ENCODE data around the gene PPP1R9A.

The PPP1R9A gene

DNA sequence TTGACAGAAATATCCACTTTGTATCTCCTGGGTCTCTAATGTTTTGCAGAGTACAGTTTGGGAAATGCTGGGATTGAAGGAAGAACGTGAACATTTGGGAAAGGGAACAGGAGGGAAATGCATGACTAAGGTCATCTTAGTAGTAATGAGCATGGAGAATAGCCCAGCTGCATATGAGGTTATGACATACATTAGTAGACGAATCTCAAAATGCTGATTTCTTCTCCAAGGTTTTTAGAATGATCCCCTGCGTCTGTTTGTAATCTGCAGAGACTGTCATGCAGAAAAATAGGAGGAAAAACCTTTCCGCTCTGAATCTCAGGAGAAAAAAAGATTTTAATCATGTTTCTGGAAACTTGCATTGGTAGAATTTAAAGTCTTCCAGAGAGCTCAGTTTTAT, 133.6 kb downstream of the PPP1R9A start:
- DNase-seq: no peak

DNA sequence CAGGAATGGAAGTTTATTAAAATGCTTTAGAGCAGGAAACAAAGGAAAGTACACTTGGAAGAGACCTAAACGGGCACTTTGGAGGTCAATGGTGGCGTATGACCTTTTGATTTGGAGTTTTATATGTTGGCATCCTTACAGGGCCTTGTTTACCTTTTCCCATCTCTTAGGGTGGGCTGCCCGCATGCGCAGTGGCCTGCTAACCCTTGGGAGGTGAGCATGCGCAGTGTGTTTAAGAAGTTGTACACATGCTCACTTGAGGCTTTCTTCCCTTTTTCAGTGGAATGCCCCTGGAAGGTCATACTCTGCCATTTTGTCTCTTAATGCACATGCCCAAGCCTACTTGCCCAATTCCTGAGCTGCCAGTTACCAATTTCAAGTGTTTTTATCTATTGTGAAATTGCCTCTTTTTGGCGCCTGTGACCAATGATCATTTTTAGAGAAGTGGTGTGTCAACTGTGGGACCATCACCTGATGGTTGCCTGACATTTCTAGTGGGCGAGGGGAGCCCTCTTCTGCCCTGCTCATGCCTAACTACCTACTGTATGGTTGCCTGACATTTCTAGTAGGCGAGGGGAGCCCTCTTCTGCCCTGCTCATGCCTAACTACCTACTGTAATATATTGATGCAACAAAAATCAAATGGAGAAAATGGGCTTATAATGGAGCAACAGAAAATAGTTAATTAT, 138.0 kb downstream of the PPP1R9A start:
- peak in 6 of 14 donors; percentile 5 to 24 (median 18) for DNase-seq

DNA sequence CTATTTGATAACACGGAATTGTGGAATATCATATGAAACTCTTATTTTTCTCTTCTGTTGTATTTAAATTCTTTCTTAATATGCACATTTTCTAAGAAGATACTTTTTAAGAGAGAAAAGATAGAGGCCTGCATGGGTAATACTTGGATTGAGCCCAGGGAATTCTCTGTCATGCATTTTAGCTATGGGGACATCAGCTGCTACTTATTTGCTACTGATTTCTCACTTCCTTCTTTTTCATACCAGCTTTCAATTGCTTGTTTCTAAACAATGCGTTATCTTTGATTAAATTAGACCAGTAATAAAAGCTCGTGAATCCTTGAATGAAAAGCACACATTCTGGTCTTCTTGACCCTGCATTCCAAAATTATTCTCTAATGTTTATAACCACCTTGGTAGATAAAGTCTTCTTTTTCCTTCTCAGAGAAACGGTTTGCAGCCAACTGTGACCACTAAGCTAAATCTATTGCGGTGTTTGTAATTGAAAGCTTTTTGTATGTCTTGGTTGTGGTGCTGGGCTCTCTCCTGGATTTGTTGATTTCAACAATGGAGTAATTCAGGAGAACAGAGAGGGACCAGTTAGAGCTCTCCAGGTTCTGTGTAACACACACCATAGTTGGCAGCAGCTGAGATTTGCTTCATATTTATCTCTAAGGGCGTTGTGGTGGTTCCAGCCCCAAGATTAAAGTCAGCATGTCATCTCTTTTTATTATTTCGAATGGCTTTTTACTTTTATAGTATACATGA, 139.3 kb downstream of the PPP1R9A start:
- peak in 4 of 14 donors; percentile 8 to 41 (median 17) for DNase-seq

DNA sequence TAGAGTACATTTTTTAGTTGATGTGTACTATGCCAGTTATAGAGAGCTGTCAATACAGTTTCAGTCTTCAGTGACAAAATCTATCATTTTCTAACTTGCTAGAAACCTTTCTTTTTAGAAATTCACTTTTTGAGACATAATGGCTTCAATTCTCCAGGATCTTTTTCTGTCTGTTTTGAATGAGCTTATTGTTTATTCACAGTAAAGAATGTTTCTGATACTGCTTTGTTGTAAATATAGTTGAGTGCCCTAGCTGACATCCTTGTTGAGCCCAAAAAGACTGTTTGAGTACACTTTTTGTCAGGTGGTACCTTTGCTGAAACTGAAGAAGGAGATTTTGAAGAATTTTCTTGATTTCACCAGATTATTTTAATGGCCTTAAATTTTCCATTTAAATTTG, 139.9 kb downstream of the PPP1R9A start:
- DNase-seq: no peak

DNA sequence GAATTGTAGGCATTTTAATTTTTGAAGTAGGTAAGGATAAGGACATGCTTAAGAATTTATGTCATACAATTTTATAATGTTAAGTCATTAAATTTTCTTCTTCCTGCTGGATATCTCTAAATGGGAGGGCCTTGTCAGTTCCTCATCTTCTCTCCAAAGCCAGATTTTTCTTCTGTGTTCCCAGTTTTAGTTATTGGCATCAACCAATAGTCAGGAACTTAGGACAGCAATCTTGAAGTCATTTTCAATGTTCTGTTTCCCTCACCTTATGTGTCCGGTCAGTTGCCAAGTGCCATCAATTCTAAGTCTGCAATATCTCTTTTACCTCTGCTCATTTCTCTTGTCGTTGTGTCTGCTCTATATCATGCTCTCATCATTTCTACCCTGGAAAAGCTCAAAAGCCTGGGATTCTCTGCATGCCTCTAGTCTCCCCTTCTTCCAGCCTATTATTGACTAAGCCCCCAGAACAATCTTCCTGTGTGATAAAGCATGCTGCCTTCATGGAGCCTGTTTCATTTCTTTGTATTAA, 145.2 kb downstream of the PPP1R9A start:
- DNase-seq: no peak

DNA sequence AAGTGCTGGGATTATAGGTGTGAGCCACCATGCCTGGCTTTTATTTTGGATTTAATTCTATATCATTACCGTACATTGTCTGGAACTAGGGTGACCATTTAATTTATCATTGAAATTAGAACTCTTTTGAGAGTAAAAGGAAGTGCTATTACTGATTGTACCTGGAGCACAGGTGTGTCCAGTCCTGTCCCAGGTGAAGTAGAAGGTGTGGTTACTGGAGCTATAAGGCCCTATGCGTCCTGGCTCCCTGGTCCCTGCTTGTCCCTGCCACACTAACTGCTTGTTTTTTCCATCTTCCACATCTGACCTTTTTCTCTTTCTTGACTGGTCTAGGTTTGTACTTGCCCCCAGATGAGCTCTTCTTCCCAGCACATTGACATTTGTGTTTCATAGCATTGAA, 147.0 kb downstream of the PPP1R9A start:
- no peak for DNase-seq

DNA sequence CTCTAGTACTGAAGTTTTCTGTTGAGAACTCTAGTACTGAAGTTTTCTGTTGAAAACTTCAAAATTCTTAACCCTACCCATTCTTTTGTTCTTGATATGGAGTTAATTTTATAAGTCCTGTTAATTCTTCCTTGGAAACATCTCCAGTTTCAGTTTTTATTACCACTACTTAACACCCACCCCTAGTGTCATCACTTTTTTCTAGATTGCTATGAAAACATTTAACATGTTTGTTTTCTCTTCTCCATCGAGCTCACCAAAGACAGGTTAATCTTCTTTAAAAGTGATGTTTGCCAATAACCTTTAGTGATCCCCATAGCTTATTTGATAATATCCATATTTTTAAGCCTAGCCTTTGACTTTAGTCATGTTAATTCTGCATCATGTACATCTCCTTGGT, 147.9 kb downstream of the PPP1R9A start:
- DNase-seq: no peak

DNA sequence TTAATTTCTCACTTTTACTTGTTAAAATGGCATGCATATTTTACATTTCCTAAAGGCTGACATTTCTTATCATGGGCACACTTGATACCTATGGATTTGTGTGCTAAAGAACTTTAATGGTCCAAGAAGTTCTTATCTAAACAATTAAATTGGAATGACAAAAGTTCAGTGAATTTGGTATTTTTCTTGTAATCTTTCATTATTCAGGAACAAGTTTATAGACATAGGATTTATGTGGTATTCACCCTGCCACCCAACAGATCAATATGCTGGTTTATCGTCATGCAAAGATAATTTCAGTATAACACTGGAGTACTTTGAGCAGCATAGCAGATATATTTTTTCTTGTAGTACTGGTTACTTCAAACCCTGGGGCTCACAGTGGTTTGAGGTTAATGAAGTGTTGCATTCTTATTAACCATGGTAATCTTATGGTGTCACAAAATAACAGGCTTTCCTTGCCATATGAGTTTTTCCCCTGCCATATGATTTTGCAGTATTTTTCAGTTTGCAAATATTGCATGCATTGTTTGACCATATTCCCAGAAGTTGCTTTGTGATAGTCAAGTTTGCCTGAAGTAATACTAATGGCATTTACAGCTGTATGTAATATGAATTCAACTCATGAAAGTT, 148.8 kb downstream of the PPP1R9A start:
- DNase-seq: no peak

DNA sequence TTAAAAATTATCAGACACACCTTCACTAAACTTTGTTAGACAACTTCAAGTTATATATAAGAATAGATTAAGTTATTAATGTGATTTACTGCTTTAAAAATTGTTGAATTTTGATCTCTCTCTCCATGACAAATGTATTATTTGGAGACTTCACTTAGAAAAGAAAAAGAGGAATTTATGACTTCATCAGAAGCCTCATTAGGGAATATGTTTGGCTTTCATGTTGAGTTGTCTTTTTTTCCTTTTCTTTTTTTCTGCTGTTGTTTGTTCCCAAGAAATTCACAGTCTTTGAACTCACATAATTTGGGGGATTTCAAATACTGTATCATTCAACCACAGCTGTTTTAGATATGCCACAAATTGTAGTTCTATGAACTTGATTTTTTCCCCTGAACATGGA, 149.5 kb downstream of the PPP1R9A start:
- no peak for DNase-seq

DNA sequence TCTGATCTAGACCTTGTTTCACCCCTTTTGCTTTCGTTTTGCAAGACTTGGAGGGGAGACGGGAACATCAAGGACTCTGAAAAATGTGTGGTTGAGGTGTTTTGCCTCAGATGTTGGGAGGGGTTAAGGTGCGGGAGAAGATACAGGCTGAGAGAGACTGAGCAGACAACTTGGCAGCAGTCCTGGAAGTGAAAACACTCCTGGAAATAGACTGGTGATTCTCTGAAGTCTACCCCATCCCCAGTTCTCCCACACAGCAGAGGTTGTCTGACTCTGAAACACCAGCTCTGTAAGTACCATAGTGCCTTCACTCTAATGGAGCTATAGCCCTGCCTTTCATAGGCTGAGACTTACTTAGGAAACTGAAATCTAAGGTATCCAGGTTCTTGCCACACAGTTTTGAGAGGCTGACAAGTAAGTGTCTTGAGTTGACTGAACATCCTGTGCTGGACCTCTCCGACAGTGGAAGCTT, 152.5 kb downstream of the PPP1R9A start:
- DNase-seq: no peak

DNA sequence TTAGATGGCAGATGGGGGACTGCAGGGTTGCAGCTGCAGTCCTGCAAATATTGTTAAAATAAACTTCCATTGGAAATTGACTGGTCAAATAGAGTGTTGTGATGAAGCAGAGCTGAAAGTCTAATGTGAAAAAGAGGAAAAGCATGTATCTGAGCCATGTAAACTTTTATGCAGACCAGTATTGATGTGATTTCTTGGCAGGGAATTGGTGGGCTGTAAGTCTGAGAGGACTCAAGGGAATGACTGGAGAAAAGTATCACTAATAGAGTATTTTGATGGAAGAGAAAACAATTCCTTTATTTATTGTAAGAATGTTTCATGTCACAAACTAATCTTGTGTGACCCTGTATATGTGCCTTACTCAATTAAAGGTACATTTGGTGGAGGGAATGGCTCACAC, 155.5 kb downstream of the PPP1R9A start:
- no peak for DNase-seq

DNA sequence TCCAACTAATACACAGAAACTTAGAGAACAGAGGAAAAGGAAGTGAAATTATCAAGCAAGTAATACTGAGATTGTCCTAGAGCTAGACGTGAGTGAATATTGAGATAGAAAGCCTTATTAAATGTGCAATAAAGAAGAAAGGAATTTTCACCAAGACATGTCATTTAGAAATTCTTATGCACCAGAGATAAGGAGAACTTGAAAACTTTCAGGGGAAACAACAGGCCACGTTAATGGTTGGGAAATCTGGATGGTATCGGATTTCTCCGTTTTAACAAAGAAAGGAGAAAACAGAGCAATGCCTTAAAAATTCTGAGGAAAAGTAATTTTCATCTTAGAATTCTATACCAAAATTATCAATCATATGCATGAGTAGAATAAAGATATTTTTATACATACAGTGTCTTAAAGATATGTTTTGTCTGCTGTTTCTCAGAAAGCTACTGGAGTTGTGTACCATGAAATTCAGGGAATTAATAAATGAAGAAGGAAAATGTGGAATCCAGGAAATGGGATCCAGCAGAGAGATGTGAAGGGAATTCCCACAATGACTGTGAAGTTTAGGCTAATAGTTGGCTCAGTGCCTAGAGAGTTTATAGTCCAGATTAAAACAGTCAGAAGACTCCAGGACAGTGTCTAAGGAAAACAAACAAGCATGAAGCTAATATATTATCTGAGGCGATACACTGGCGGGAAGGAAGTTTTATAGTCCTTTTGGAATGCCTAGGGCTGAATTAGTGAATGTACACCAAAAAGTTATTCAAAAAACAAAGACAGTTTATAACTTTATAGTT, 159.5 kb downstream of the PPP1R9A start:
- DNase-seq: no peak

DNA sequence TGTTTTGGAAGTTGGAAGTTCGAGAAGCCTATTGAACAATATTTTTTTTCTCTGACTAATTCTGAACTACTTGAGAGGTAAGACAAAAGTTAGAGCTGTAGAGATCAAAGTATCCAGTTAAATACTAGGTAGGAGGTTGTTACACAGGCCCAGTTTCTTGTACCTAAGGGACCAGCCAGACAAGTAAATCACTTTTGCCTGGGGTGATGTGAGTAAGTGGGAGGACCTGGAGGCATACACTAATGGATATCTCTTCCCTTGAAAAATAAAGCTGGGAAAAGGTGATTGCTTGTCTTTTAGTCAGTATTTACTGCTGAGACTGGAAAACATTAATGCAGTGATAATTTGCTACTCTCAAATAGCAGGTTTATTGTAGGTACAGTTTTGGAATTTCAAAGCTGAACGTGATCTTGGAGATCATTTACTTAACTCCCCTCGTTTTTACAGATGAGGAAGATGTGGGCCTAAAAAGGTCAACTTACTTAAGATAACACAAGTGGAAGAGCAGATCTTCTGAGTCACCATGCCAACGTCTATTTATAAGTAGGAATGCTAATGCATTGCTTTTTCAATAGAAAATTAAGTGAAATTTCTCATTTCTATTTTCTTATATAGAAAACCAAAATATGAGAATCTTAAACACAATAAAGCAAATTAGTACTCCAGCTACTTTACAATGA, 181.3 kb downstream of the PPP1R9A start:
- no peak for DNase-seq

DNA sequence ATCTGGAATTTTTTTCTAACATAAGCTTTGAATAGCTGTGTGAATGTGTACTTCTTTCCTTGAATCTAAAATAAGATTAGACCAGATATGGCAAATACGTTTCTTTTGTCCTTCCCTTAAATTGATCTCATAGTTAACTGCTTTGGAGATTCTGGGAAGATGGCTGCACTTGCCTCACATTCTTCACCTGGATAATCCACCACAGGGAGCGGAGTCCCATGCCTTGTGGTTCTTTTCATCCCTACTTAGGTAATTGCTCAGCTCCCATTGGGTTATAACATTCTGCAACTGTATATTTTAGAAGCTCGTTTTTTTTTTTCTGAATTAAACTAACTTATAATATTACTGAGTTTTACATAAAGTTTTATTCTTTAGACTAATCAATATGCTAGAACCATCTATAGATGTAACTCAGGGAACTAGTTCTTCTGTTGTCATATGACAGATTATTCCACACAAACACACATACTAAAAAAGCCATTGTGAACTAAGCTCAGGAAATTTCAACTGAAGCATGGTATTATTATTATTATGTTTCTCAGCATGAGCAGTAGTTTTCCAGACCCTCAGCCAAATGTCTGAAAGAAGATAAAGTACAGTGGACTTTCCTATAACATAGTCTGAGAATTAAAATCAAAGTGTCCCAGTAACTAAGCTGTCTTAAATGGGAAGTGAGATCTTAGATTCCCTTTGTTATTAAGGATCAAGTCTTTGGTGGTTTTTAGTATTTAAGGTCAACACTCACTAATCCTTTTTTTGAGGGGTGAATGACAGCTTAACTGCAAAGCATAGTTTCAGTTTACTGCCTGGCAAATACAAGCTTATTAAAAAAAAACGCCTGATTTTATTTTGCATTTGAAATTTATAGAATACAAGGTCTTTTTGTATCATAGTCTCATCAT, 182.3 kb downstream of the PPP1R9A start:
- DNase-seq: no peak

DNA sequence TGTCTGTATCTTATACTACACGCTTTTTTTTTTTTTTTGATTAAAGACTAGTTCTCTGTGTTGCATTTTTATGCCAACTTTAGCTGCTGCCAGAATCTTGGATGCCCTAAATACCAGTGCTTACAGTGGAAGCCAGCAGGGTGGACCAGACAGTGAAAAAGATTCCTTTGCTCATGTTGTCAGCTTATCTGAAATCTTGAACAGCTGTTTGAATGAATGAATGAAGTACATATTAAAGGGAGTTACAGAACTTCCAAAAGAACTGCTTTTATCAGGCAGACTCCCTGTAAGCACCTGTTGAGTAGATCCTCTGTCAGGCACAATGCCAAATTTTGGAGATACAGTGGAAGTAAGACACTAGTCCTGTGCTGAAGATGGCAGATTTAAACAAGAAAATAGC, 184.9 kb downstream of the PPP1R9A start:
- DNase-seq: no peak

DNA sequence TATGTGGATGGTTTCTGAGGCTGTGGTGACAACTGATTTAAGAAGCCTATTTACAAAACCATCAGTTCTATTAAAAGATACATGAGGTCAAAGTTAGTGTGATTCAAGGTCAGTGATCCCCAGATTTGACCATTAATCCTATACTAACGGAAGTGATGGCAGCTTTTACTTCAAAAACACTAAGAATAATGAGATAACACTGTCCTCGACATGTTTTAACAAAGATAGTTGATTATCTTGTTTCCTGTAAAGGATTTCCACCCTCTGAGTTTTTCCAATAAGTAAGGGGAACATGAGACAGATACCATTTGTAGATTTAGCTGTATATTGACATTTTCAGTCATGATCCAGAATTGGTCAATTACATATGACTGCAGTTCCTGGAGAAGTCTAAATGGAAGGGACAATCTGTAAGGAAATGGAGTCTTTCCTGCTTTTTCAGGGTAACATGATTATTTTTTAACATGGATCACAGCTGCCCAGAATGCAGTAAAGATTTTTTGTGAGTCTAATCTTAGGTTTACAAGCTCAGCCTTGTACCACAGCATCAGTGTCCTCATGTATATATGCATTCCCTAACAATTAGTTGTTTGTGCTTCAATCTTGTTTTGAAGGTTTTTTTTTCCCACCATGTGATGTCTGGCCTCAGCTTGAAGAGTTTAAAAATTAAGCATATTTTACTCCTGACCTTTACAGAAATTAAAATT, 188.0 kb downstream of the PPP1R9A start:
- no peak for DNase-seq

DNA sequence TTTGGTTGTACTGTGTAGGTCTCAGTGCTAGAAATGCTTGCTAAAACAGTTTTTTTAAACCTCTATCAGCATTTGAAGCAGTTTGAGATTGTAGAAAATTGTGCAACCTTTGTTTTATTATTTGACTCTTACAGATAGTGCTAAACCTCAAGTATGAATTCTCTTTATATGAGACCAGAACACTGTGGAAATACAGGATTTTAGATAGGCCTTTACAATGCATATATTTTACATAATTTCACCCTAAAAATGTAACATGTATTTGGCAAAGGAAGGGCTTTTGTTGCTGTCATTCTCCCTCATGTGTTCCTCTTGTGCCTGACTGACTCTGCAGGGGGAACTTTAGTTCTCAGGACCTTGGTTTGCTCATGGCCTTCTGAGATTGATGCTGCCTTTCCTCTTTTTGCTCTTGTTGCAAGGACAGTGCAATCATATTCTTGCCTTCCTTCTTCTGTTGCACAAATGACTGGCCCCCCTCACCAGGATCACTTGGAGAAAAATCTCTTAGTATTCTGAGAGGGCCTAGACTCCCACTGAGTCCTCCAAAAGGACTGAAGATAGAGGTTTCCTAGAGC, 188.7 kb downstream of the PPP1R9A start:
- peak in 1 of 14 donors; percentile 14 for DNase-seq

DNA sequence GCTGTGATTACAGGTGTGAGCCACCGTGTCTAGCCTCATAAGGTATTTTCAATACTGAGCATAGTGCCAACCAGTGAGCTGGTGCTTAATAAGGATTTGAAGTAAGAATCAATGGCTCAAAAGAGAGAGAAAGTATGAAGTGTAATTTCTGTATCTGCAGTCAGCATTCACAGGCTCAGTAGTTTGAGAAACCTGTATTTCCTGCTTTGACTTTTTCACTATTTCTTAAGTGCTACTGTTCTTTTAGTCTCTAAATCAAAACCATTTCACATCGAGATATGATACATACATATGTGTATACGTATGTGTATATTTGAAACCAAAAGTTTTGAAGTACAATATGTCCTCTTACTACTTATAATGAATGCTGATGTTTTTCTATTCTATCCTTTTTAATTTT, 189.9 kb downstream of the PPP1R9A start:
- DNase-seq: no peak

DNA sequence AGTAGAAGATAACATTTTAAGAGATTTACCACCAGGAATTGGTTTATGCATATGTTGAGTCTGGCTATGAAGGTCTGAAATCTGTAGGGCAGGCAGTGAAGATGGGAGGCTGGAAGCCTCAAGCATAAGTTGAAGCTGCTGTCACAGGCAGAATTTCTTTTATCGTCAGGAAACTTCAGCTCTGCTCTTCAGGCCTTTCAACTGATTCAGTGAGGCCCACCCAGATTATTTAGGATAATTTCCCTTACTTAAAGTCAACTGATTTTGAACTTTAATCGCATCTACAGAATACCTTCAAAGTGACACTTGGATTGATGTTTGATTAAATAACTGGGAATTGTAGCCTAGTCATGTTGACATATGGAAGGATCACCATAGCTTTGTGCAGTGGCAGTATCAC, 190.5 kb downstream of the PPP1R9A start:
- no peak for DNase-seq

DNA sequence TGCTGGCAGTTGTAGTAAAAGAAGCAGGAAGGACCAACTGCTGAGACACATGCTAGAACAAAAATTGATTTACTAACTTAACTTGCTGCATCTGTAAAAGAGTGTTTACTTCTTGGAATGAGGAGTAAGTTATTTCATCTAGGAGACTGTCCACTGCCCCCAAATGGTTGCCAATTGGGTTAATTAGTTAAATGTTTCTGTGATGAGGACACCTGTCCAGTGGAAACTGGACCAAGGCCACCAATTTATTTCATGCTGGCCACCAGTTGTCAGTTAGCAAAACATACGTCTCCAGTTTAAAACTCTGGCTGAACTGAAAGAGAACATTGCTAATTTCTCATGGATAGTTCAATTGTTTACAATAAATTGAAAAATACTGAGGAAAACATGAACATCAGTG, 191.7 kb downstream of the PPP1R9A start:
- peak in 1 of 14 donors; percentile 31 for DNase-seq

Data from C1 segment of cervical spinal cord (tissue), 14 donors.